GM23338 (cell line): Measurements from ENCODE around the gene TREM1.

Experiments
- CREB1 ChIP-seq: fragments of 250-450 bp; sonication (Bioruptor Pico); IDR thresholded peaks from 2 replicates; pipeline ENCODE4 v1.5.0; 2020; ENCODE audit warnings: low read depth, mild to moderate bottlenecking, moderate library complexity
- CTCF ChIP-seq, 2 experiments: fragments of 200-600 bp in 1 of 2; sonication (generic) in 1 of 2; conservative IDR thresholded peaks; 2 replicates each; pipeline versions ENCODE4 v1.5.1 to v1.6.1; 2016 to 2017; ENCODE audit warnings: antibody characterized with exemption in 2 of 2, low read depth in 2 of 2, mild to moderate bottlenecking in 2 of 2, moderate library complexity in 1 of 2
- EZH2 ChIP-seq: fragments of 200-600 bp; sonication (generic); IDR thresholded peaks from one replicate; pipeline ENCODE4 v1.8.0; 2017; ENCODE audit warnings: antibody characterized with exemption, mild to moderate bottlenecking, low read depth; ENCODE audit not compliant: unreplicated experiment
- EZH2phosphoT487 ChIP-seq: fragments of 200-600 bp; sonication (generic); IDR thresholded peaks from one replicate; pipeline ENCODE4 v1.8.1; 2018; ENCODE audit warnings: antibody characterized with exemption; ENCODE audit not compliant: unreplicated experiment
- JUNB ChIP-seq: IDR thresholded peaks from one replicate; pipeline ENCODE4 v1.6.1; 2016; ENCODE audit warnings: antibody characterized with exemption; ENCODE audit not compliant: unreplicated experiment
- NANOG ChIP-seq: IDR thresholded peaks from 2 replicates; pipeline ENCODE4 v1.6.1; 2016; ENCODE audit warnings: antibody characterized with exemption, borderline replicate concordance
- POLR2AphosphoS5 ChIP-seq: IDR thresholded peaks from 2 replicates; pipeline ENCODE4 v1.6.1; 2016; ENCODE audit warnings: antibody characterized with exemption, low read depth
- STAT1 ChIP-seq: IDR thresholded peaks from one replicate; pipeline ENCODE4 v1.6.1; 2016; ENCODE audit warnings: antibody characterized with exemption; ENCODE audit not compliant: unreplicated experiment
- ZNF331 ChIP-seq: fragments of 250-450 bp; sonication (Bioruptor Pico); IDR thresholded peaks from 2 replicates; pipeline ENCODE4 v1.5.0; 2020; ENCODE audit warnings: low read depth, mild to moderate bottlenecking, moderate library complexity
- TF ChIP-seq, protein P1 (sequence below): IDR thresholded peaks from one replicate; pipeline ENCODE4 v1.6.1; 2018; ENCODE audit warnings: antibody characterized with exemption; ENCODE audit not compliant: unreplicated experiment
- TF ChIP-seq, protein P2 (sequence below): IDR thresholded peaks from 2 replicates; pipeline ENCODE4 v1.6.1; 2016; ENCODE audit warnings: antibody characterized with exemption

- TF ChIP-seq POLR2AphosphoS5 (no peak), CTCF (conservative IDR thresholded peaks at IDR 0.05; ENCODE audit: low read depth in 2 of 2) (no peak), EZH2 (no peak), JUNB (no peak), EZH2phosphoT487 (no peak), CREB1 (CRISPR knock-in tag) (no peak), NANOG (no peak), STAT1 (no peak), ZNF331 (CRISPR knock-in tag) (no peak)
- TF ChIP-seq, protein P1, sequence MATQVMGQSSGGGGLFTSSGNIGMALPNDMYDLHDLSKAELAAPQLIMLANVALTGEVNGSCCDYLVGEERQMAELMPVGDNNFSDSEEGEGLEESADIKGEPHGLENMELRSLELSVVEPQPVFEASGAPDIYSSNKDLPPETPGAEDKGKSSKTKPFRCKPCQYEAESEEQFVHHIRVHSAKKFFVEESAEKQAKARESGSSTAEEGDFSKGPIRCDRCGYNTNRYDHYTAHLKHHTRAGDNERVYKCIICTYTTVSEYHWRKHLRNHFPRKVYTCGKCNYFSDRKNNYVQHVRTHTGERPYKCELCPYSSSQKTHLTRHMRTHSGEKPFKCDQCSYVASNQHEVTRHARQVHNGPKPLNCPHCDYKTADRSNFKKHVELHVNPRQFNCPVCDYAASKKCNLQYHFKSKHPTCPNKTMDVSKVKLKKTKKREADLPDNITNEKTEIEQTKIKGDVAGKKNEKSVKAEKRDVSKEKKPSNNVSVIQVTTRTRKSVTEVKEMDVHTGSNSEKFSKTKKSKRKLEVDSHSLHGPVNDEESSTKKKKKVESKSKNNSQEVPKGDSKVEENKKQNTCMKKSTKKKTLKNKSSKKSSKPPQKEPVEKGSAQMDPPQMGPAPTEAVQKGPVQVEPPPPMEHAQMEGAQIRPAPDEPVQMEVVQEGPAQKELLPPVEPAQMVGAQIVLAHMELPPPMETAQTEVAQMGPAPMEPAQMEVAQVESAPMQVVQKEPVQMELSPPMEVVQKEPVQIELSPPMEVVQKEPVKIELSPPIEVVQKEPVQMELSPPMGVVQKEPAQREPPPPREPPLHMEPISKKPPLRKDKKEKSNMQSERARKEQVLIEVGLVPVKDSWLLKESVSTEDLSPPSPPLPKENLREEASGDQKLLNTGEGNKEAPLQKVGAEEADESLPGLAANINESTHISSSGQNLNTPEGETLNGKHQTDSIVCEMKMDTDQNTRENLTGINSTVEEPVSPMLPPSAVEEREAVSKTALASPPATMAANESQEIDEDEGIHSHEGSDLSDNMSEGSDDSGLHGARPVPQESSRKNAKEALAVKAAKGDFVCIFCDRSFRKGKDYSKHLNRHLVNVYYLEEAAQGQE = no peak
- TF ChIP-seq, protein P2, sequence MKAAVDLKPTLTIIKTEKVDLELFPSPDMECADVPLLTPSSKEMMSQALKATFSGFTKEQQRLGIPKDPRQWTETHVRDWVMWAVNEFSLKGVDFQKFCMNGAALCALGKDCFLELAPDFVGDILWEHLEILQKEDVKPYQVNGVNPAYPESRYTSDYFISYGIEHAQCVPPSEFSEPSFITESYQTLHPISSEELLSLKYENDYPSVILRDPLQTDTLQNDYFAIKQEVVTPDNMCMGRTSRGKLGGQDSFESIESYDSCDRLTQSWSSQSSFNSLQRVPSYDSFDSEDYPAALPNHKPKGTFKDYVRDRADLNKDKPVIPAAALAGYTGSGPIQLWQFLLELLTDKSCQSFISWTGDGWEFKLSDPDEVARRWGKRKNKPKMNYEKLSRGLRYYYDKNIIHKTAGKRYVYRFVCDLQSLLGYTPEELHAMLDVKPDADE = no peak
Observed at GRCh38 chr6:41269166-41269565, 17.3 kb downstream of the TREM1 start.
